HEK293T (cell line): ENCODE data around the gene DNASE1.

Experiments
- CTCF ChIA-PET: fragments of 350-600 bp; formaldehyde crosslinking; extraction: SDS; loops from one replicate; lab custom pipeline; 2021; ENCODE audit warnings: antibody characterized with exemption, inconsistent platforms; lab: Yijun Ruan, JAX
- POLR2A ChIA-PET: fragments of 350-600 bp; formaldehyde crosslinking; extraction: SDS; loops from one replicate; lab custom pipeline; 2020; ENCODE audit warnings: antibody characterized with exemption, inconsistent platforms; lab: Yijun Ruan, JAX
- DNase-seq: peaks from one replicate; pipeline ENCODE4 v3.0.0; 2012; ENCODE audit warnings: mixed read lengths; ENCODE audit errors: extremely low spot score
- ARNT ChIP-seq: fragments of 450-650 bp; IDR thresholded peaks from 2 replicates; pipeline ENCODE4 v1.6.1; 2017; ENCODE audit warnings: mild to moderate bottlenecking
- BHLHE40 ChIP-seq: fragments of 450-650 bp; IDR thresholded peaks from 2 replicates; pipeline ENCODE4 v1.6.1; 2016; ENCODE audit warnings: mild to moderate bottlenecking, moderate library complexity, borderline replicate concordance
- CTBP1 ChIP-seq: fragments of 450-650 bp; IDR thresholded peaks from 2 replicates; pipeline ENCODE4 v1.6.1; 2016; ENCODE audit warnings: borderline replicate concordance
- ELF4 ChIP-seq: fragments of 450-650 bp; IDR thresholded peaks from 2 replicates; pipeline ENCODE4 v1.6.1; 2017; ENCODE audit warnings: antibody characterized with exemption
- FOXA1 ChIP-seq: fragments of 450-650 bp; IDR thresholded peaks from 2 replicates; pipeline ENCODE4 v1.6.1; 2016; ENCODE audit warnings: mild to moderate bottlenecking
- FOXK2 ChIP-seq: fragments of 450-650 bp; IDR thresholded peaks from 2 replicates; pipeline ENCODE4 v1.6.1; 2016; ENCODE audit warnings: mild to moderate bottlenecking
- FOXM1 ChIP-seq: fragments of 450-650 bp; IDR thresholded peaks from 2 replicates; pipeline ENCODE4 v1.6.1; 2017; ENCODE audit warnings: mild to moderate bottlenecking, borderline replicate concordance
- HDGF ChIP-seq: fragments of 450-650 bp; IDR thresholded peaks from 2 replicates; pipeline ENCODE4 v1.6.1; 2017; ENCODE audit warnings: antibody characterized with exemption, borderline replicate concordance
- L3MBTL2 ChIP-seq: fragments of 450-650 bp; conservative IDR thresholded peaks from 2 replicates; pipeline ENCODE4 v1.6.1; 2016; ENCODE audit warnings: mild to moderate bottlenecking
- LEF1 ChIP-seq: fragments of 450-650 bp; IDR thresholded peaks from 2 replicates; pipeline ENCODE4 v1.6.1; 2017; ENCODE audit warnings: mild to moderate bottlenecking, borderline replicate concordance
- NFRKB ChIP-seq: fragments of 450-650 bp; IDR thresholded peaks from 2 replicates; pipeline ENCODE4 v1.6.1; 2016; ENCODE audit warnings: mild to moderate bottlenecking, moderate library complexity
- PKNOX1 ChIP-seq: fragments of 450-650 bp; IDR thresholded peaks from 2 replicates; pipeline ENCODE4 v1.6.1; 2016
- SP1 ChIP-seq: fragments of 450-650 bp; IDR thresholded peaks from 2 replicates; pipeline ENCODE4 v1.6.1; 2017
- SUZ12 ChIP-seq: fragments of 450-650 bp; IDR thresholded peaks from 2 replicates; pipeline ENCODE4 v1.6.1; 2016; ENCODE audit warnings: mild to moderate bottlenecking
- TARDBP ChIP-seq: fragments of 450-650 bp; IDR thresholded peaks from 2 replicates; pipeline ENCODE4 v1.6.1; 2016
- ZNF384 ChIP-seq: fragments of 450-650 bp; IDR thresholded peaks from 2 replicates; pipeline ENCODE4 v1.6.1; 2016

DNASE1 gene

DNA sequence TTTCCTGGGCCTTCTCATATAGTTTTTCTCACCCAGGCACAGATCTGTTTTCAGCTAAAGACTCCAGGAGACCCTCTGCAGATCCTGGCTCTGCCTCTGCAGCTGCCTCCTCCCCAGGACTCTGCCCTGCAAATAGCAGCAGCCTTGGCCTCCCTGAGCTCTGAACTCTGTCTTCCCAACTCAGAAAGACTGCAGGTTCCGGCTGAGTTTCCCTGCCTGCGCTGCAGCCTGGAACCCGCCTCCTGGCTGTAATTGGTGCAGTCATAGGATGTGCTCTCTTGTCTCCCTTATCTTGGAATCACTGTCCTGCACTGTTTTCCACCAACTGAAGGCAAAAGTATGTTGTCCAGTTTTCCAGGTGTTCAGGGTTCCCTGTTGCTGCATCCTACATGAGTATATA is 14.3 kb upstream of the DNASE1 start:
- TF ChIP-seq NFRKB (no peak), FOXM1 (no peak), PKNOX1 (no peak), LEF1 (no peak), TARDBP (no peak), HDGF (no peak)
- CTCF ChIA-PET: interaction anchor here (0.7 kb wide), 1 partner anchor 20 kb away, joined by 3 read pairs; no protein-coding TSS in a partner anchor
- POLR2A ChIA-PET: no interaction called here
- DNase-seq: no peak

- TF ChIP-seq NFRKB (no peak), ARNT (no peak), CTBP1 (no peak), L3MBTL2 (no peak)
- no peak for DNase-seq
- CTCF ChIA-PET: no interaction called here
- POLR2A ChIA-PET: no interaction called here
Observed at GRCh38 chr16:3640632-3641501, 13.6 kb upstream of the DNASE1 start.

- DNase-seq: no peak
- ChIA-PET POLR2A (no interaction called here), CTCF (no interaction called here)
- TF ChIP-seq HDGF (no peak), ZNF384 (no peak), PKNOX1 (no peak), LEF1 (no peak), NFRKB (no peak), SUZ12 (no peak)
Observed at GRCh38 chr16:3641801-3642396, 12.6 kb upstream of the DNASE1 start.

GRCh38 chr16:3642397-3643094 is 11.9 kb upstream of the DNASE1 start:
- CTCF ChIA-PET: no interaction called here
- POLR2A ChIA-PET: no interaction called here
- no peak for DNase-seq
- TF ChIP-seq PKNOX1: no peak
- no peak for TF ChIP-seq SUZ12
- no peak for TF ChIP-seq LEF1
- no peak for TF ChIP-seq BHLHE40
- no peak for TF ChIP-seq ARNT
- TF ChIP-seq ZNF384: no peak
- TF ChIP-seq SP1: no peak
- no peak for TF ChIP-seq FOXA1
- no peak for TF ChIP-seq NFRKB
- TF ChIP-seq FOXM1: no peak
- TF ChIP-seq TARDBP: no peak
- TF ChIP-seq HDGF: no peak
- TF ChIP-seq L3MBTL2: no peak
- TF ChIP-seq ELF4: no peak
- no peak for TF ChIP-seq FOXK2
- TF ChIP-seq CTBP1: no peak

- POLR2A ChIA-PET: no interaction called here
- CTCF ChIA-PET: no interaction called here
- TF ChIP-seq BHLHE40 (no peak), FOXA1 (no peak), LEF1 (no peak), ZNF384 (no peak), ELF4 (no peak), HDGF (no peak), CTBP1 (no peak), ARNT (no peak)
- DNase-seq: no peak
Observed at GRCh38 chr16:3643095-3643730, 11.3 kb upstream of the DNASE1 start.

DNA sequence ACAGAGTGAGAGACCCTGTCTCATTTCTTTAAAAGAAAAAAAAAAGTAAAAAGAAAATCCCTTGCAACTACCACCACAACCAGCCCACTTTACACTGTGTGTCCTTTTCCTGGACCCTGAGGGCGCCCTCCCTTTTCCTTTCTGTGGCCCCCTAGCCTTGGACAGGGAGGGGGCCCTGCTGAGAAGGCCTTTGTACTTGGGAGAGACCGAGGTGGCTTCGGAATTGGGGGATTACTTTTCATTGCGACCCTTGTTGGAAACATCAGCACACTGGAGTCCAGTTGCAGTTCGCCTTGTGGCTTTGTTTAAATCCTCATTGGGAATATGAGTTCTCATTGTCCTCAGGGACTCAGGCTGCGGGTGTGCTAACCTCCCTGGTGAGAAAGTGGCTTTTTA is 9.4 kb upstream of the DNASE1 start:
- no peak for DNase-seq
- TF ChIP-seq TARDBP (no peak), FOXM1 (no peak), SUZ12 (no peak), NFRKB (no peak), FOXA1 (no peak), ARNT (no peak), FOXK2 (no peak), L3MBTL2 (no peak), LEF1 (no peak), PKNOX1 (no peak), SP1 (no peak)
- POLR2A ChIA-PET: no interaction called here
- CTCF ChIA-PET: no interaction called here
